ENCODE measurements around the gene WDHD1. TPM values are rescaled to one million over a fixed set of nuclear protein-coding genes. Genes with fewer than 3 reads are reported as not detected.
A peak's percentile ranks its signal among the peaks of the same experiment; 100 is the strongest.
"Not testable (repeated sequence)": the region's sequence is repeated elsewhere in the genome, so short reads cannot be mapped to it uniquely, and the experiment has no call there.

Gene WDHD1
- total RNA-seq, 1 donor, result 14.2 TPM

GRCh38 chr14:55028066-55028465 lies 1.2 kb upstream of the WDHD1 start:
- TF ChIP-seq CTCF (IDR thresholded peaks at IDR 0.05; ENCODE audit: insufficient read depth, low read depth, low read length), result no peak
- peak; percentile 17 for DNase-seq (ENCODE audit: low read depth)

GRCh38 chr14:55026441-55026792 lies 482 bp downstream of the WDHD1 start:
- DNase-seq (ENCODE audit: low read depth), result no peak
- no peak for TF ChIP-seq CTCF (IDR thresholded peaks at IDR 0.05; ENCODE audit: insufficient read depth, low read depth, low read length)
- peak overlapping the region; percentile 95 for H3K4me3 ChIP-seq (ENCODE audit: low read depth, low read length)

More at GRCh38 chr14:55028066-55028465, 1.2 kb upstream of the WDHD1 start:
- H3K4me3 ChIP-seq (ENCODE audit: low read depth, low read length), result peak overlapping the region; percentile 95

- peak overlapping the region; percentile 95 for H3K4me3 ChIP-seq (ENCODE audit: low read depth, low read length)
- no peak for DNase-seq (ENCODE audit: low read depth)
- no peak for TF ChIP-seq CTCF (IDR thresholded peaks at IDR 0.05; ENCODE audit: insufficient read depth, low read depth, low read length)
Observed at GRCh38 chr14:55025948-55026347, 951 bp downstream of the WDHD1 start.

- DNase-seq (ENCODE audit: low read depth); H3K4me3 ChIP-seq (ENCODE audit: low read depth, low read length): not testable (repeated sequence)
Observed at GRCh38 chr14:55024365-55024764, 2.5 kb downstream of the WDHD1 start.

- TF ChIP-seq CTCF (IDR thresholded peaks at IDR 0.05; ENCODE audit: insufficient read depth, low read depth, low read length), result no peak
- H3K4me3 ChIP-seq (ENCODE audit: low read depth, low read length), result no peak overlapping the region
- no peak for DNase-seq (ENCODE audit: low read depth)
Observed at GRCh38 chr14:55019968-55020554, 6.8 kb downstream of the WDHD1 start.

- no peak for TF ChIP-seq CTCF (IDR thresholded peaks at IDR 0.05; ENCODE audit: insufficient read depth, low read depth, low read length)
- no peak overlapping the region for H3K4me3 ChIP-seq (ENCODE audit: low read depth, low read length)
- DNase-seq (ENCODE audit: low read depth), result no peak
Observed at GRCh38 chr14:55015006-55015405, 11.9 kb downstream of the WDHD1 start.

- no peak for TF ChIP-seq CTCF (IDR thresholded peaks at IDR 0.05; ENCODE audit: insufficient read depth, low read depth, low read length)
- H3K4me3 ChIP-seq (ENCODE audit: low read depth, low read length), result no peak overlapping the region
- no peak for DNase-seq (ENCODE audit: low read depth)
Observed at GRCh38 chr14:55005071-55005470, 21.8 kb downstream of the WDHD1 start.

Measured in fibroblast of villous mesenchyme (primary cell).